WTC11 (cell line): ENCODE measurements around the gene ITGA11. TPM values are rescaled to one million over a fixed set of nuclear protein-coding genes. Genes with fewer than 3 reads are reported as not detected.
A peak's percentile ranks its signal among the peaks of the same experiment; 100 is the strongest.

ENCODE experiments used
- ATAC-seq: fragments of 200-7000 bp; cut with Tn5 transposase; 2 replicates; pipeline ENCODE4 v1.10.0; 2021; ENCODE audit warnings: mild to moderate bottlenecking, moderate library complexity
- CTCF ChIA-PET: fragments of 300-600 bp; sonication (Branson Sonifier 250); formaldehyde crosslinking; loops from one replicate; lab custom pipeline; 2021; ENCODE audit warnings: antibody characterized with exemption; lab: Charles Lee
- POLR2A ChIA-PET: fragments of 350-600 bp; sonication (Branson Sonifier 250); formaldehyde crosslinking; loops from one replicate; lab custom pipeline; 2021; ENCODE audit warnings: antibody characterized with exemption; lab: Charles Lee
- DNase-seq: peaks from one replicate; pipeline ENCODE4 v3.0.0; 2021; ENCODE audit warnings: low spot score
- H3K27ac Mint-ChIP-seq: 2 replicates; pipeline ENCODE4 v1.8.0; 2021; ENCODE audit warnings: mixed read lengths
- H3K27me3 Mint-ChIP-seq: 2 replicates; pipeline ENCODE4 v1.8.0; 2021; ENCODE audit warnings: low read depth, mild to moderate bottlenecking, moderate library complexity, mixed read lengths
- H3K36me3 Mint-ChIP-seq: 2 replicates; pipeline ENCODE4 v1.8.0; 2021; ENCODE audit warnings: mixed read lengths
- H3K4me1 Mint-ChIP-seq: 2 replicates; pipeline ENCODE4 v1.8.0; 2022; ENCODE audit warnings: mixed read lengths
- H3K4me3 Mint-ChIP-seq: 2 replicates; pipeline ENCODE4 v1.8.0; 2021; ENCODE audit warnings: mild to moderate bottlenecking, moderate library complexity, mixed read lengths
- H3K9me3 Mint-ChIP-seq: 2 replicates; pipeline ENCODE4 v1.8.0; 2021; ENCODE audit warnings: mixed read lengths
- ATF1 ChIP-seq: sonication (generic); formaldehyde crosslinking; IDR thresholded peaks from 2 replicates; pipeline ENCODE4 v1.8.1; 2023; ENCODE audit warnings: mild to moderate bottlenecking, moderate library complexity, missing genetic modification reagents
- ATF3 ChIP-seq: sonication (generic); formaldehyde crosslinking; conservative IDR thresholded peaks from 2 replicates; pipeline ENCODE4 v1.8.1; 2022; ENCODE audit warnings: mild to moderate bottlenecking, missing genetic modification reagents
- CBFB ChIP-seq: sonication (generic); formaldehyde crosslinking; IDR thresholded peaks from 2 replicates; pipeline ENCODE4 v1.8.1; 2022; ENCODE audit warnings: mild to moderate bottlenecking, low read depth, missing genetic modification reagents
- ETV6 ChIP-seq: sonication (generic); formaldehyde crosslinking; IDR thresholded peaks from 2 replicates; pipeline ENCODE4 v1.8.1; 2022; ENCODE audit warnings: mild to moderate bottlenecking, missing genetic modification reagents
- FOXK1 ChIP-seq: sonication (generic); formaldehyde crosslinking; IDR thresholded peaks from 2 replicates; pipeline ENCODE4 v1.8.0; 2022; ENCODE audit warnings: mild to moderate bottlenecking, moderate library complexity, missing genetic modification reagents
- GABPB1 ChIP-seq: sonication (generic); formaldehyde crosslinking; IDR thresholded peaks from 2 replicates; pipeline ENCODE4 v1.8.1; 2023; ENCODE audit warnings: mild to moderate bottlenecking, missing genetic modification reagents
- JUN ChIP-seq: sonication (generic); formaldehyde crosslinking; IDR thresholded peaks from 2 replicates; pipeline ENCODE4 v1.8.0; 2023; ENCODE audit warnings: mild to moderate bottlenecking, missing genetic modification reagents
- MYBL2 ChIP-seq: sonication (generic); formaldehyde crosslinking; IDR thresholded peaks from 2 replicates; pipeline ENCODE4 v1.8.1; 2023; ENCODE audit warnings: mild to moderate bottlenecking, moderate library complexity, missing genetic modification reagents
- NR2C2 ChIP-seq: sonication (generic); formaldehyde crosslinking; IDR thresholded peaks from 2 replicates; pipeline ENCODE4 v1.8.0; 2022; ENCODE audit warnings: mild to moderate bottlenecking, missing genetic modification reagents
- RELA ChIP-seq: sonication (generic); formaldehyde crosslinking; IDR thresholded peaks from 2 replicates; pipeline ENCODE4 v1.8.1; 2022; ENCODE audit warnings: missing genetic modification reagents, mild to moderate bottlenecking, borderline replicate concordance
- SP1 ChIP-seq: sonication (generic); formaldehyde crosslinking; conservative IDR thresholded peaks from 2 replicates; pipeline ENCODE4 v1.8.1; 2022; ENCODE audit warnings: missing genetic modification reagents
- TCF7 ChIP-seq: sonication (generic); formaldehyde crosslinking; IDR thresholded peaks from 2 replicates; pipeline ENCODE4 v1.8.0; 2022; ENCODE audit warnings: mild to moderate bottlenecking, low read depth, missing genetic modification reagents, moderate library complexity
- TP53 ChIP-seq: sonication (generic); formaldehyde crosslinking; IDR thresholded peaks from 2 replicates; pipeline ENCODE4 v1.8.1; 2023; ENCODE audit warnings: mild to moderate bottlenecking, missing genetic modification reagents
- USF2 ChIP-seq: sonication (generic); formaldehyde crosslinking; IDR thresholded peaks from 2 replicates; pipeline ENCODE4 v1.8.1; 2023; ENCODE audit warnings: mild to moderate bottlenecking, missing genetic modification reagents, moderate library complexity
- ZBTB21 ChIP-seq: sonication (generic); formaldehyde crosslinking; IDR thresholded peaks from 2 replicates; pipeline ENCODE4 v1.8.1; 2023; ENCODE audit warnings: mild to moderate bottlenecking, missing genetic modification reagents, borderline replicate concordance
- ZNF138 ChIP-seq: sonication (generic); formaldehyde crosslinking; conservative IDR thresholded peaks from 2 replicates; pipeline ENCODE4 v1.8.1; 2022; ENCODE audit warnings: mild to moderate bottlenecking, moderate library complexity, missing genetic modification reagents
- ZNF232 ChIP-seq: sonication (generic); formaldehyde crosslinking; IDR thresholded peaks from 2 replicates; pipeline ENCODE4 v1.8.0; 2022; ENCODE audit warnings: mild to moderate bottlenecking, missing genetic modification reagents
- ZNF263 ChIP-seq: sonication (generic); formaldehyde crosslinking; IDR thresholded peaks from 2 replicates; pipeline ENCODE4 v1.8.1; 2022; ENCODE audit warnings: low read depth, mild to moderate bottlenecking, moderate library complexity, missing genetic modification reagents
- ZNF396 ChIP-seq: fragments of 250-450 bp; sonication (Bioruptor Pico); IDR thresholded peaks from 2 replicates; pipeline ENCODE4 v1.8.0; 2021; ENCODE audit warnings: mild to moderate bottlenecking, moderate library complexity, borderline replicate concordance
- total RNA-seq: library from RNA; stranded (reverse); gene quantifications from 3 replicates; pipeline ENCODE4 v1.2.3, GENCODE V29; 2021
- TF ChIP-seq, protein P1 (sequence below): fragments of 250-450 bp; sonication (Bioruptor Pico); IDR thresholded peaks from 2 replicates; pipeline ENCODE4 v2.1.2; 2022; ENCODE audit warnings: mild to moderate bottlenecking, moderate library complexity
- TF ChIP-seq, protein P2 (sequence below): sonication (generic); formaldehyde crosslinking; IDR thresholded peaks from 2 replicates; pipeline ENCODE4 v1.8.1; 2023; ENCODE audit warnings: mild to moderate bottlenecking, missing genetic modification reagents
- TF ChIP-seq, protein P3 (sequence below): sonication (generic); formaldehyde crosslinking; IDR thresholded peaks from 2 replicates; pipeline ENCODE4 v1.8.0; 2023; ENCODE audit warnings: missing genetic modification reagents, mild to moderate bottlenecking, borderline replicate concordance
- TF ChIP-seq, protein P4 (sequence below): sonication (generic); formaldehyde crosslinking; IDR thresholded peaks from 2 replicates; pipeline ENCODE4 v1.8.1; 2022; ENCODE audit warnings: missing genetic modification reagents, borderline replicate concordance
- TF ChIP-seq, protein P5 (sequence below): sonication (generic); formaldehyde crosslinking; IDR thresholded peaks from 2 replicates; pipeline ENCODE4 v1.8.1; 2023; ENCODE audit warnings: mild to moderate bottlenecking, moderate library complexity, missing genetic modification reagents

The ITGA11 gene
- total RNA-seq, 1 experiment from 2014 or later: 0.15 TPM

- peak; percentile 95 for DNase-seq
- Mint-ChIP-seq H3K27me3 (no peaks in the 10 kb centered on the region; the same call in 1 of the 2 replicates), H3K27ac (peak overlapping the region; percentile 92), H3K4me3 (peak overlapping the region; percentile 68), H3K4me1 (peaks cover 10% of the 10 kb centered on the region; the same call in 1 of the 2 replicates), H3K36me3 (no peaks in the 10 kb centered on the region), H3K9me3 (peaks cover 2% of the 10 kb centered on the region; the same call in 1 of the 2 replicates)
- POLR2A ChIA-PET: interaction anchor here (0.7 to 1.2 kb wide), 4 partner anchors 21 to 202 kb away, joined by 3 to 22 read pairs (median 6); partner anchors contain the start of genes CLN6 and FEM1B
- ATAC-seq: peak; percentile 93
- CTCF ChIA-PET: interaction anchor here (1.0 to 2.1 kb wide), 7 partner anchors 20 to 62 kb away, joined by 3 to 26 read pairs (median 6); partner anchors contain the start of gene FEM1B
- TF ChIP-seq, protein P1, sequence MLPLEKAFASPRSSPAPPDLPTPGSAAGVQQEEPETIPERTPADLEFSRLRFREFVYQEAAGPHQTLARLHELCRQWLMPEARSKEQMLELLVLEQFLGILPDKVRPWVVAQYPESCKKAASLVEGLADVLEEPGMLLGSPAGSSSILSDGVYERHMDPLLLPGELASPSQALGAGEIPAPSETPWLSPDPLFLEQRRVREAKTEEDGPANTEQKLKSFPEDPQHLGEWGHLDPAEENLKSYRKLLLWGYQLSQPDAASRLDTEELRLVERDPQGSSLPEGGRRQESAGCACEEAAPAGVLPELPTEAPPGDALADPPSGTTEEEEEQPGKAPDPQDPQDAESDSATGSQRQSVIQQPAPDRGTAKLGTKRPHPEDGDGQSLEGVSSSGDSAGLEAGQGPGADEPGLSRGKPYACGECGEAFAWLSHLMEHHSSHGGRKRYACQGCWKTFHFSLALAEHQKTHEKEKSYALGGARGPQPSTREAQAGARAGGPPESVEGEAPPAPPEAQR (CRISPR knock-in tag): no peak
- peak; percentile 93; the same call in 1 of the 2 replicates for TF ChIP-seq ZBTB21
- TF ChIP-seq ETV6: peak; percentile 85
- TF ChIP-seq GABPB1 (CRISPR knock-in tag): peak; percentile 42; the same call in 1 of the 2 replicates
- peak; percentile 96; the same call in 1 of the 2 replicates for TF ChIP-seq CBFB (CRISPR knock-in tag)
- TF ChIP-seq ATF1 (CRISPR knock-in tag): 0 out of 2 replicates have a peak, but pooled peaks have one; percentile 74
- TF ChIP-seq ZNF396 (CRISPR knock-in tag): no peak
- TF ChIP-seq TP53 (CRISPR knock-in tag): peak; percentile 91
- TF ChIP-seq ZNF232 (CRISPR knock-in tag): 0 out of 2 replicates have a peak, but pooled peaks have one; percentile 56
- peak; percentile 85 for TF ChIP-seq SP1
- peak; percentile 64; the same call in 1 of the 2 replicates for TF ChIP-seq MYBL2 (CRISPR knock-in tag)
- no peak for TF ChIP-seq ATF3 (CRISPR knock-in tag)
- no peak for TF ChIP-seq TCF7
- TF ChIP-seq ZNF138 (CRISPR knock-in tag): peak; percentile 87; the same call in 1 of the 2 replicates
- TF ChIP-seq USF2: peak; percentile 58
- TF ChIP-seq, protein P2, sequence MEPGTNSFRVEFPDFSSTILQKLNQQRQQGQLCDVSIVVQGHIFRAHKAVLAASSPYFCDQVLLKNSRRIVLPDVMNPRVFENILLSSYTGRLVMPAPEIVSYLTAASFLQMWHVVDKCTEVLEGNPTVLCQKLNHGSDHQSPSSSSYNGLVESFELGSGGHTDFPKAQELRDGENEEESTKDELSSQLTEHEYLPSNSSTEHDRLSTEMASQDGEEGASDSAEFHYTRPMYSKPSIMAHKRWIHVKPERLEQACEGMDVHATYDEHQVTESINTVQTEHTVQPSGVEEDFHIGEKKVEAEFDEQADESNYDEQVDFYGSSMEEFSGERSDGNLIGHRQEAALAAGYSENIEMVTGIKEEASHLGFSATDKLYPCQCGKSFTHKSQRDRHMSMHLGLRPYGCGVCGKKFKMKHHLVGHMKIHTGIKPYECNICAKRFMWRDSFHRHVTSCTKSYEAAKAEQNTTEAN (CRISPR knock-in tag): peak; percentile 52; the same call in 1 of the 2 replicates
- 0 out of 2 replicates have a peak, but pooled peaks have one; percentile 54 for TF ChIP-seq RELA (CRISPR knock-in tag)
- peak; percentile 93 for TF ChIP-seq FOXK1 (CRISPR knock-in tag)
- TF ChIP-seq, protein P3, sequence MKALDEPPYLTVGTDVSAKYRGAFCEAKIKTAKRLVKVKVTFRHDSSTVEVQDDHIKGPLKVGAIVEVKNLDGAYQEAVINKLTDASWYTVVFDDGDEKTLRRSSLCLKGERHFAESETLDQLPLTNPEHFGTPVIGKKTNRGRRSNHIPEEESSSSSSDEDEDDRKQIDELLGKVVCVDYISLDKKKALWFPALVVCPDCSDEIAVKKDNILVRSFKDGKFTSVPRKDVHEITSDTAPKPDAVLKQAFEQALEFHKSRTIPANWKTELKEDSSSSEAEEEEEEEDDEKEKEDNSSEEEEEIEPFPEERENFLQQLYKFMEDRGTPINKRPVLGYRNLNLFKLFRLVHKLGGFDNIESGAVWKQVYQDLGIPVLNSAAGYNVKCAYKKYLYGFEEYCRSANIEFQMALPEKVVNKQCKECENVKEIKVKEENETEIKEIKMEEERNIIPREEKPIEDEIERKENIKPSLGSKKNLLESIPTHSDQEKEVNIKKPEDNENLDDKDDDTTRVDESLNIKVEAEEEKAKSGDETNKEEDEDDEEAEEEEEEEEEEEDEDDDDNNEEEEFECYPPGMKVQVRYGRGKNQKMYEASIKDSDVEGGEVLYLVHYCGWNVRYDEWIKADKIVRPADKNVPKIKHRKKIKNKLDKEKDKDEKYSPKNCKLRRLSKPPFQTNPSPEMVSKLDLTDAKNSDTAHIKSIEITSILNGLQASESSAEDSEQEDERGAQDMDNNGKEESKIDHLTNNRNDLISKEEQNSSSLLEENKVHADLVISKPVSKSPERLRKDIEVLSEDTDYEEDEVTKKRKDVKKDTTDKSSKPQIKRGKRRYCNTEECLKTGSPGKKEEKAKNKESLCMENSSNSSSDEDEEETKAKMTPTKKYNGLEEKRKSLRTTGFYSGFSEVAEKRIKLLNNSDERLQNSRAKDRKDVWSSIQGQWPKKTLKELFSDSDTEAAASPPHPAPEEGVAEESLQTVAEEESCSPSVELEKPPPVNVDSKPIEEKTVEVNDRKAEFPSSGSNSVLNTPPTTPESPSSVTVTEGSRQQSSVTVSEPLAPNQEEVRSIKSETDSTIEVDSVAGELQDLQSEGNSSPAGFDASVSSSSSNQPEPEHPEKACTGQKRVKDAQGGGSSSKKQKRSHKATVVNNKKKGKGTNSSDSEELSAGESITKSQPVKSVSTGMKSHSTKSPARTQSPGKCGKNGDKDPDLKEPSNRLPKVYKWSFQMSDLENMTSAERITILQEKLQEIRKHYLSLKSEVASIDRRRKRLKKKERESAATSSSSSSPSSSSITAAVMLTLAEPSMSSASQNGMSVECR (CRISPR knock-in tag): peak; percentile 94
- peak; percentile 35; the same call in 1 of the 2 replicates for TF ChIP-seq ZNF263
- peak; percentile 66 for TF ChIP-seq NR2C2 (CRISPR knock-in tag)
- TF ChIP-seq, protein P4, sequence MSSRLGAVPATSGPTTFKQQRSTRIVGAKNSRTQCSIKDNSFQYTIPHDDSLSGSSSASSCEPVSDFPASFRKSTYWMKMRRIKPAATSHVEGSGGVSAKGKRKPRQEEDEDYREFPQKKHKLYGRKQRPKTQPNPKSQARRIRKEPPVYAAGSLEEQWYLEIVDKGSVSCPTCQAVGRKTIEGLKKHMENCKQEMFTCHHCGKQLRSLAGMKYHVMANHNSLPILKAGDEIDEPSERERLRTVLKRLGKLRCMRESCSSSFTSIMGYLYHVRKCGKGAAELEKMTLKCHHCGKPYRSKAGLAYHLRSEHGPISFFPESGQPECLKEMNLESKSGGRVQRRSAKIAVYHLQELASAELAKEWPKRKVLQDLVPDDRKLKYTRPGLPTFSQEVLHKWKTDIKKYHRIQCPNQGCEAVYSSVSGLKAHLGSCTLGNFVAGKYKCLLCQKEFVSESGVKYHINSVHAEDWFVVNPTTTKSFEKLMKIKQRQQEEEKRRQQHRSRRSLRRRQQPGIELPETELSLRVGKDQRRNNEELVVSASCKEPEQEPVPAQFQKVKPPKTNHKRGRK (CRISPR knock-in tag): no peak
- no peak for TF ChIP-seq JUN (CRISPR knock-in tag)
- TF ChIP-seq, protein P5, sequence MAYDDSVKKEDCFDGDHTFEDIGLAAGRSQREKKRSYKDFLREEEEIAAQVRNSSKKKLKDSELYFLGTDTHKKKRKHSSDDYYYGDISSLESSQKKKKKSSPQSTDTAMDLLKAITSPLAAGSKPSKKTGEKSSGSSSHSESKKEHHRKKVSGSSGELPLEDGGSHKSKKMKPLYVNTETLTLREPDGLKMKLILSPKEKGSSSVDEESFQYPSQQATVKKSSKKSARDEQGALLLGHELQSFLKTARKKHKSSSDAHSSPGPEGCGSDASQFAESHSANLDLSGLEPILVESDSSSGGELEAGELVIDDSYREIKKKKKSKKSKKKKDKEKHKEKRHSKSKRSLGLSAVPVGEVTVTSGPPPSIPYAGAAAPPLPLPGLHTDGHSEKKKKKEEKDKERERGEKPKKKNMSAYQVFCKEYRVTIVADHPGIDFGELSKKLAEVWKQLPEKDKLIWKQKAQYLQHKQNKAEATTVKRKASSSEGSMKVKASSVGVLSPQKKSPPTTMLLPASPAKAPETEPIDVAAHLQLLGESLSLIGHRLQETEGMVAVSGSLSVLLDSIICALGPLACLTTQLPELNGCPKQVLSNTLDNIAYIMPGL: peak; percentile 93
Observed at GRCh38 chr15:68256675-68257450, 175.1 kb downstream of the ITGA11 start.
